Central memory CD4-positive, alpha-beta T cell (primary cell): ENCODE data around the gene GNAL.

Experiments
- DNase-seq: peaks from one replicate; pipeline ENCODE4 v3.0.0; 2022

The GNAL gene

DNA sequence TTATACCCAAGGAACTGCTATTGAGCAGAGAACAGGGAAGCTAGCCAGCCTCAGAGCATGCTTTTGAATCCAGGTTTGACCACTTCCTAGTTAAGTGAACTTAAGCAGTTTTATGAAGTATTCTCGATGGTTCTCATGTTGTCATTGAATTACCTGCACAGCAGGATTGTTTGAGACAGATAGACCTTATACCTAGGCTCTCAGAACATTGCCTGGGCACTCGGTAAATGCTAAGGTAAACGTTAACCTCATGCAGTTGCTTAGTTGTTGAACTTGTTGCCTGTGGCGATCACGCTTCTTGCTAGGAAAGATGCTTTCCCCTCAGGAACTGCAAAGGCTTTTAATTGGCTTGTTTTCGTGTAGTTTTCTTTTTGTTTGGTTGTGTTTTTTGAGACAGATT lies 128.2 kb downstream of the GNAL start:
- DNase-seq: no peak

GRCh38 chr18:11818486-11819203 lies 129.6 kb downstream of the GNAL start:
- no peak for DNase-seq

DNA sequence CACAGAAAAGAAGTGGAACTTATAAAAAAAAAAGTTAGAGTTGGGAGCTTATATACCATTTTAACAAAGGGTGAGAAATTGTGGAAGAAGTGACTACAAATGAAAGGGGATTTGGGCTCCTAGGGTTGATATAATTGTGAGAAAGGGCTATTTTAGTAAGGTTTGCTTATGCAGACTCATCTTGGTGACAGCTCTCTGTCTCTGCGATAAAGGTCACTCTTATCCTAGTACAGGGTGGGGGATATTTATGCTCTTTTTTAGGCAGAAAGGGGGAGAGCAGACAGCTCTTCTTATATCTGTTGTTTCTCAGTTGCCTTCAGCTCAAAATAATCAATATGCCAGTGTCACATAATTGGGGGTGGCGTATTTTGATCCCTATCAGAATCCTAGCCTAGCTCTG lies 130.9 kb downstream of the GNAL start:
- DNase-seq: no peak

GRCh38 chr18:11820697-11821096 lies 131.6 kb downstream of the GNAL start:
- DNase-seq: no peak

DNA sequence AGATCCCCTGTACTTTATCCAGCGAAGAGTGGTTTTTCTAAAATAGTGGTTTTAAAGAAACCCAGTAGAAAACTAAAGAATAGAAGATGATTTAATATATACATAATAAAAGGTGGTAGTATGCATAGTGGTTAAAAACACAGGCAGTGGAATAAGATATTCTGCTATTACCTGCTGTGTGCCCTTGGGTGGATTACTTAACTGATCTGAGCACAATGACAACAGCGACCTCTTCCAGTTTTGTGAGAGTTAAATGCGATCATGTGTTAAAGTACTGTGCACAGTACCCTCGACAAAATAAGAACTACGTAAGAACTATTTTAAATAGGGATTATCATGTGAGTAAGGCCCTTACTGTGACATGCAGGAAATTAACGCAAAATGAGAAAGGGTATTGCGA lies 132.1 kb downstream of the GNAL start:
- no peak for DNase-seq

GRCh38 chr18:11821643-11822237 lies 132.7 kb downstream of the GNAL start:
- no peak for DNase-seq

GRCh38 chr18:11823545-11823944 lies 134.5 kb downstream of the GNAL start:
- DNase-seq: no peak

DNA sequence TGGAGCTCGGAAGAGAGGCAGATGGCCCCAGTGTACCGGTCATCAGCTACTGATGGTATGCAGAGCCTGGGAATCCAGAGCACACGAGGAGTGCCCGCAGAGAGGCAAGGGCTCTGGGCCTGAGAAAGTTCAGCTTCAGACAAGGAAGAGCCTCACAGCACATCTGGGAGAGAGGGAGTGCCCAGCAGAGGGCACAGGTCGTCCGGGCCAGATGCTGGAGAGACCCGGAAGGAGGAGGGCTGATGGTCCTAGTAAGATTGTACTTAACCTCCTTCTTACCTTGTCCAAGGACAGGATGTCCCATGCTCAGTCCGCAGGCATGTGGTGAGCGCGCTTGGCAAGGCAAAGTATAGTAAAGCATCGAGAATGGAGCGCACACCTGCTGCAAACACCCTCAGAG lies 137.8 kb downstream of the GNAL start:
- no peak for DNase-seq

GRCh38 chr18:11828786-11829432 lies 139.8 kb downstream of the GNAL start:
- DNase-seq: no peak

- DNase-seq: no peak
Observed at GRCh38 chr18:11830585-11830984, 141.5 kb downstream of the GNAL start.

DNA sequence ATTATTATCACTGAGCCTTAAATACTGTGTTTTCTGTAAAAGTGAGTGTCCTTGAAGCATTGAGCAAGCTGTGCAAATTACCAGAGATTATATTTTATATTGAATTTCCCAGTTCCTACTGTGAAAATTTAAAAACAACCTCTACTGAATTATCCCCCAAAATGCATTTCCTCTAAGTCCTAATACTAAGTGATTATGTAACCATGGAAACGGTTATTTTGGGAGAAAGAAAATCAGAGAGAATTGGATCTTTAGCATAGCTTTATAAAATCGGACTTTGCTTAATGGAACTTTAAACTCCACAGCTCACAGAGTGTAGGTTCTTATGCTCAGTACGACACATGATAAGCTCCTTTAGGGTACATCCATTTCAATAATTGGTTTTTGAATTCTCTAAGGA lies 142.9 kb downstream of the GNAL start:
- DNase-seq: no peak

GRCh38 chr18:11834772-11835171 lies 145.7 kb downstream of the GNAL start:
- no peak for DNase-seq

DNA sequence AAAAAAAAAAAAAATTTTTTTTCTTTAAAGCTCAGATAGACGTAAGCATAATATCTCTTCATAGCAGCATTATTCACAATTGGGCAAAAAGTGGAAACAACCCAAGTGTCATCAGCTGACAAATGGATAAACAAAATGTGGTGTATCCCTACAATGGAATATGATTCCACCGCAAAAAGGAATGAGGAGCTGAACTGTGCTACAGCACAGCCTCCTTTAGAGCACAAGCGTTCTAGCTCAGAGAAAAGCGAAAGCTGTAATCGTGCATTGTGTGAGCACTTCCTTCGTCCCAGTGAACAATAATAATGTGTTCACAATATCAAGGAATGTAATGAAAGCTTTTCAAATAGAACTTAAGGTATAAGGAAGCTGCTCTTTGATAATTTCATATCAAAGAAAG lies 150.5 kb downstream of the GNAL start:
- DNase-seq: no peak

DNA sequence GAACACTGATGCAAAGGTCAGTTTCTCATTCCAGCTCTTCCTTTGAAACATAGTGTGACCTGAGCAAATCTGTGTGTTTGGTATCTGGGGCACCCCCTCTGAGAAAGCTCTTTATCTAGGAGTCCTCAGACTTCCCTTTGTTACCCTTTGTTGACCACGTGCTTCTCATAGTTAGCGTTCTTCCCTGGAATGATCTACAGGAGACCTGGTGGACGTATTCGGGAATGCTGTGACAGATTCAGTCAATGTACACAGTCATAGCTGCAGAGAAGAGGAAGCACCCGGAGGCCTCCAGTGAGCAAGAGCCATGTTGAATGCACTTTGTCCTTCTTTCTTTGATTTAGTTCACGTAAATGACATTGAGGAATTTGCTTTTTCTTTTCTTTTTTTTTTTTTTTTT lies 151.4 kb downstream of the GNAL start:
- DNase-seq: no peak

DNA sequence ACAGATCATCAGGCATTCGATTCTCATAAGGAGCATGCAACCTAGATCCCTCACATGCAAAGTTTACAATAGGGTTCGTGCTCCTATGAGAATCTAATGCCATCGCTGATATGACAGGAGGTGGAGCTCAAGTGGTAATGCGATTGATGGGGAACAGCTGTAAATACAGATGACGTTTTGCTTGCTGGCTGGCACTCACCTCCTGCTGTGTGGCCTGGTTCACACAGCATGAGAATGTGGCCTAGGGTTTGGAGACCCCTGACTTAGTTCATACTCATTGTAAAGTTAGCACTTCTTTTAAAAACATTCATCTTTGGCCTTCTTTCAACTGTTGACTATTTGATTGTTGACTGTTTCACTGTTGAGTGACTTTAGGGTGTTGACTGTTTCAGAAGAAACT lies 153.5 kb downstream of the GNAL start:
- no peak for DNase-seq

- DNase-seq: no peak
Observed at GRCh38 chr18:11844436-11844835, 155.4 kb downstream of the GNAL start.

GRCh38 chr18:11845654-11846053 lies 156.6 kb downstream of the GNAL start:
- DNase-seq: no peak

DNA sequence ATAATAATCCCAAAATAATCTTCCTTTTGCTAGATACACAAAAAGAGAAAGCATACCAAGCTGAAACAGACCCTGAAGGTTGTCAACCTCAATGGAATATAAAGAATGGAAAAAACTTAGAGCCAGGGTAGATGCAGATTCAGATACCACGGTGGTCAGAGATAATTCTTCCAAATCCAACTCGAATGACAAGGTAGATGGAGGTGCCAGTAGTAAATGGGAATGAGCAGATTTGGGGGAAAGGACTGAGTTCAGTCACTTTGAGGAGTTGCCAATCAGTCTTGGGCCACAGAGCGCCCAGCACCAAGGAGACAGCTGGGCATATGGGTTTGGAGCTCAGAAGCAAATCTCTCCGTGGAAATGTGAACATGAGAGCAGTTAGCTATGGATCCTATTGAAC lies 158.7 kb downstream of the GNAL start:
- no peak for DNase-seq

- no peak for DNase-seq
Observed at GRCh38 chr18:11849279-11849678, 160.2 kb downstream of the GNAL start.

DNA sequence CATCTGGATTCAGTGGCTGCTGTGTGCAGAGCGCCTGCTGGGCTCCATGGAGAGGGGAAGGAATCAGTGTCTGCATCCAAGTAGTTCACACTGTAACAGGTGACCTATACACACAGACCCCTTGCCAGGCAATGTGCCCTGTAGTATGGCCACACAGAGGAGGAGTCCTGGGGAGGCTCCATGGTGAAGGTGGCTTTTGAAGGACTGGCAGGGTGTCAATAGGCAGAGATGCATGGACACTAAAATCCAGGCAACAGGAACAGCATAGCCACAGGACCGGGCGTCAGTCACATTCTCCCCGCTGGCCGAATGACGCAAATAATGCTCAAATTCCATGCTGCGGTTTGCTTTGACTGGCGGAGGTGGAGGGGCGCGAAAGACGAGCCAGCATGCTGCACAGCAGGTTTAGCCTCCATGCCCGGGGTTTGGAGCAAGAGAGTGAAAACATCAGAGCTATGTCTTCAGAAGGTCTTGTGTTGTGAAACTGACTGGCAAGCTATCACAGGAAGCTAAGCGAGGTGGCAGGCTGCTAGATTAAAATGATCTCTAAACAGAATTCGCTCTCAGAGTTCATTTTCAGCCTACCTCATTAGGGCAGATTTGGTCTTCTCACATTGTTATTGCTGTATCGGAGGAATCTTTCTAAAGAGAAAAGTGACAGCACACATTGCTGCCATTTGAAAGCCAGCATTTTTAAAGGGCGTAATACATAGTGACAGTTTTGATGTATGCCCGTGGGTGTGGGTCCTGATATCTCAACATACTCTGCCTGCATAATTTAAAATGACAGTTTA lies 161.0 kb downstream of the GNAL start:
- DNase-seq: peak; percentile 70

DNA sequence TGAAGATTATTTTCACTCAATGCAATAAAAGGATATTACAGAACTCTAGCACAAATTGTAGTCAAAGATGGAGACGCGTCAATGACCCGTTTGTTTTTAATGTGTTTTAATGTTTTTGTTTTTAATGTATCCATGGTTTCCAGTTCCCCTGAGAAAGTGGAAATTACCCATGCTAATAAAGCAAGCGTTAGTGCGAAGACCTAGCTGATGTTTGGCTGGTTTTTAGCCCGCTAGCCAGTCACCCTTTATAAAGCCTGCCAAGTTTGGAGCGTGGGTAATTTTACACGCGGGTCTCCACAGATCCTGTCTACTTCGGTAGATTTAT lies 161.7 kb downstream of the GNAL start:
- DNase-seq: peak; percentile 72

GRCh38 chr18:11851146-11851805 lies 162.2 kb downstream of the GNAL start, which contains the start of gene CHMP1B:
Gene CHMP1B, plus strand, starts transcription at chr18:11851413. Its CDS starts 99 bp downstream, at chr18:11851512.
- DNase-seq: peak; percentile 95

DNA sequence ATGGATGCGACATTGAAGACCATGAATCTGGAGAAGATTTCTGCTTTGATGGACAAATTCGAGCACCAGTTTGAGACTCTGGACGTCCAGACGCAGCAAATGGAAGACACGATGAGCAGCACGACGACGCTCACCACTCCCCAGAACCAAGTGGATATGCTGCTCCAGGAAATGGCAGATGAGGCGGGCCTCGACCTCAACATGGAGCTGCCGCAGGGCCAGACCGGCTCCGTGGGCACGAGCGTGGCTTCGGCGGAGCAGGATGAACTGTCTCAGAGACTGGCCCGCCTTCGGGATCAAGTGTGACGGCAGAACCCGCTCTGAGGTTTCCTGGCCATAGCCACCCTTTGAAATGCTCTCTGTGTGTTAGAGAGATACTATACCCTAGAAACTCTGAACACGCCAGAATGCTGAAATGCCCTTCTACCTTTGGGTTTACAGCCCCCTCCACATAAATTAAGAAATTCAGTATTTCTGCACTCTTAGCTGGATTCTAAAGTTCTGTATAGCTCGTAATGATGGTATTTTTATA lies 162.8 kb downstream of the GNAL start:
- peak; percentile 58 for DNase-seq
